Breast epithelium (tissue), 3 donors: Measurements from ENCODE around the gene HAGH.

Experiments
- POLR2A ChIP-seq: fragments of 450-650 bp; IDR thresholded peaks from one replicate; pipeline ENCODE4 v1.6.1; 2016; ENCODE audit warnings: antibody characterized with exemption, mild to moderate bottlenecking, moderate library complexity
- POLR2AphosphoS5 ChIP-seq, 3 donors: sonication (generic); formaldehyde crosslinking; IDR thresholded peaks; one replicate each; pipeline ENCODE4 v1.6.1; 2017; ENCODE audit warnings: antibody characterized with exemption in 3 of 3
- TF ChIP-seq, protein P1 (sequence below), 3 donors: fragments of 450-650 bp; IDR thresholded peaks; one replicate each; pipeline ENCODE4 v1.5.1; 2016 to 2017; ENCODE audit warnings: antibody characterized with exemption in 3 of 3, mild to moderate bottlenecking in 3 of 3, moderate library complexity in 3 of 3

DNA sequence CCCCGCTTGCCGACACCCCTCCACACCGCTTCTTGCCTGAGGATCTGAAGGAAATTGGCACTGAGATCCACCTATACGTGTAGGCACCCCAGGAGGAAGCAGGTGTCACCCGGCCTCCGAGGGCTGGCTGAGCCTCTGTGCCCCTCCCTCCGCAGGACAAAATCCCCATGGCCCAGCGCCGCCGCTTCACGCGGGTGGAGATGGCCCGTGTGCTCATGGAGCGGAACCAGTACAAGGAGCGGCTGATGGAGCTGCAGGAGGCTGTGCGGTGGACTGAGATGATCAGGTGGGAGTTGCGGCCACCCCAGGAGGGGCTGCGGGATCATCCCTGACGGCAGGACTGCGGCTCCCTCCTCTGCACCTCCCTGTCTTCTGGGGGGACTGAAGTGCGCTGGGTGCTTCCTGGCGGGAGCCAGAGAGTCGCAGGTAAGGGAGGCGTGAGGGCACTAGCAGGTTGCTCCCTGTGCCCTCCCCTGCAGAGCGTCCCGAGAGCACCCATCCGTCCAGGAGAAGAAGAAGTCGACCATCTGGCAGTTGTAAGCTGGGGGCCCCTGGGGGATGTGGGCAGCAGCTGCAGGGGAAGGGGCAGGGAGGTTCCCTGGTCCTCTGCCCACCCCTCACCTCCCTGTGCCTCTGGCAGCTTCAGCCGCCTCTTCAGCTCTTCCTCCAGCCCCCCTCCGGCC, 64.3 kb downstream of the HAGH start:
- TF ChIP-seq, protein P1, sequence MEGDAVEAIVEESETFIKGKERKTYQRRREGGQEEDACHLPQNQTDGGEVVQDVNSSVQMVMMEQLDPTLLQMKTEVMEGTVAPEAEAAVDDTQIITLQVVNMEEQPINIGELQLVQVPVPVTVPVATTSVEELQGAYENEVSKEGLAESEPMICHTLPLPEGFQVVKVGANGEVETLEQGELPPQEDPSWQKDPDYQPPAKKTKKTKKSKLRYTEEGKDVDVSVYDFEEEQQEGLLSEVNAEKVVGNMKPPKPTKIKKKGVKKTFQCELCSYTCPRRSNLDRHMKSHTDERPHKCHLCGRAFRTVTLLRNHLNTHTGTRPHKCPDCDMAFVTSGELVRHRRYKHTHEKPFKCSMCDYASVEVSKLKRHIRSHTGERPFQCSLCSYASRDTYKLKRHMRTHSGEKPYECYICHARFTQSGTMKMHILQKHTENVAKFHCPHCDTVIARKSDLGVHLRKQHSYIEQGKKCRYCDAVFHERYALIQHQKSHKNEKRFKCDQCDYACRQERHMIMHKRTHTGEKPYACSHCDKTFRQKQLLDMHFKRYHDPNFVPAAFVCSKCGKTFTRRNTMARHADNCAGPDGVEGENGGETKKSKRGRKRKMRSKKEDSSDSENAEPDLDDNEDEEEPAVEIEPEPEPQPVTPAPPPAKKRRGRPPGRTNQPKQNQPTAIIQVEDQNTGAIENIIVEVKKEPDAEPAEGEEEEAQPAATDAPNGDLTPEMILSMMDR (IDR thresholded peaks at IDR 0.05), result no peak
- TF ChIP-seq POLR2AphosphoS5 (IDR thresholded peaks at IDR 0.05) (no peak), POLR2A (no peak)
